GM12873 (cell line): ENCODE measurements around the gene OAT.

Experiments
- CTCF ChIP-seq: IDR thresholded peaks from 2 replicates; pipeline ENCODE4 v1.5.1; 2012; ENCODE audit warnings: low read depth, mild to moderate bottlenecking, moderate library complexity, low read length, control low read depth; ENCODE audit not compliant: insufficient read depth; ENCODE audit errors: missing control alignments

The OAT gene

GRCh38 chr10:124446830-124447750 is 28.4 kb upstream of the OAT start:
- TF ChIP-seq CTCF: no peak

DNA sequence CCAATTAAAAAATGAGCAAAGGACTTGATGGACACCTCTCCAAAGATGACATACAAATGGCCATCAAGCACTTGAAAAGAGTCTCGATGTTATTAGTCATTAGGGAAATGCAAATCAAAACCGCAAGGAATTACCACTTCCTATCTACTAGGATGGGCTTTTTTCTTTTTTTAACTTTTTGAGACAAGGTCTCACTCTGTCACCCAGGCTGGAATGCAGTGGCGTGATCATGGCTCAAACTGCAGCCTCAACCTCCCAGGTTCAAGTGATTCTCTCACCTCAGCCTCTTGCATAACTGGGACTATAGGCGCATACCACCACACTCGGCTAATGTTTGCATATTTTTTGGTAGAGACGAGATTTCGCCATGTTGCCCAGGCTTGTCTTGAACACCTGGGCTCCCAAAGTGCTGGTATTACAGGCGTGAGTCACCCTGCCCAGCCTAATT is 17.5 kb upstream of the OAT start:
- TF ChIP-seq CTCF: no peak

DNA sequence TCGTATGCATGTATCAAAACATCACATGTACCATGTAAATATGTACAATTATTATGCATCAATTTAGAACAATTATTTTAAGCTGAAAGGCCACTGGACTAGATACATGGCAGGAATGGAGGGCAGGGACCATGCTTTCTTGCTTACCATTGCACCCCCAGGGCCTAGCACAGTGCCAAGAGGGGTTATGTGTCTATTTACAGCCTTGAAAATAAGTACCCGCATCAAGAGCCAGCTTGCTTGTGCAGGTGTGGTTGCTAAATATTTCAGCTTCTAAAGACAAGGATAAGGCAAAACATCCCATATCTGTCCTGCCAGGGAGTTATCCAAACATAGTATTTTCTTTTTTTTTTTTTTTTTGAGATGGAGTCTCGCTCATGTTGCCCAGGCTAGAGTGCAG is 14.7 kb upstream of the OAT start:
- TF ChIP-seq CTCF: no peak

GRCh38 chr10:124430077-124430476 is 11.4 kb upstream of the OAT start:
- no peak for TF ChIP-seq CTCF

GRCh38 chr10:124429576-124429975 is 10.9 kb upstream of the OAT start:
- no peak for TF ChIP-seq CTCF

DNA sequence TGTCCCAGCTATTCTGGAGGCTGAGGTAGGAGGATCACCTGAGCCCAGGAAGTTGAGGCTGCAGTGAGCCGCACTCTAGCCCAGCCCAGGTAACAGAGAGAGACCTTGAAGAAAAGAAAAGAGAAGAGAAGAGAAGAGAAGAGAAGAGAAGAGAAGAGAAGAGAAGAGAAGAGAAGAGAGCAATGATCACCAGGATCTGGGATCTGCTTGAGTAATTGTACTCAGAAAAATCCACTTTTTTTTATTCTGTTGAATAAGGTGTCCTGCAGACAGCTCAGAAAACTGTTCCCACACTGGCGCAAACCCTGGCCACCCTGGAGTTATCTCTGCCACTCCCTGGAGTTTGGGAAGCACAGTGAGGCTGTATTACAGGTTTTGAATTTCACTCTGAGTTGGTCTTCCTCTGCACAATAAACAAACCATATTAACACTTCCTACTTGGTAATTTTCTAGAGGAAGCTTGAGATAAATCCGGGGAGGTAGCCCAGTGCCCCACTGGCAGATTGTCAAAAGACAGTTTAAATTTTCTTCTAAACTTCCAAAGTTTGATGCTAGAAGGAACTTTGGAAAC is 9.6 kb upstream of the OAT start:
- TF ChIP-seq CTCF: no peak

DNA sequence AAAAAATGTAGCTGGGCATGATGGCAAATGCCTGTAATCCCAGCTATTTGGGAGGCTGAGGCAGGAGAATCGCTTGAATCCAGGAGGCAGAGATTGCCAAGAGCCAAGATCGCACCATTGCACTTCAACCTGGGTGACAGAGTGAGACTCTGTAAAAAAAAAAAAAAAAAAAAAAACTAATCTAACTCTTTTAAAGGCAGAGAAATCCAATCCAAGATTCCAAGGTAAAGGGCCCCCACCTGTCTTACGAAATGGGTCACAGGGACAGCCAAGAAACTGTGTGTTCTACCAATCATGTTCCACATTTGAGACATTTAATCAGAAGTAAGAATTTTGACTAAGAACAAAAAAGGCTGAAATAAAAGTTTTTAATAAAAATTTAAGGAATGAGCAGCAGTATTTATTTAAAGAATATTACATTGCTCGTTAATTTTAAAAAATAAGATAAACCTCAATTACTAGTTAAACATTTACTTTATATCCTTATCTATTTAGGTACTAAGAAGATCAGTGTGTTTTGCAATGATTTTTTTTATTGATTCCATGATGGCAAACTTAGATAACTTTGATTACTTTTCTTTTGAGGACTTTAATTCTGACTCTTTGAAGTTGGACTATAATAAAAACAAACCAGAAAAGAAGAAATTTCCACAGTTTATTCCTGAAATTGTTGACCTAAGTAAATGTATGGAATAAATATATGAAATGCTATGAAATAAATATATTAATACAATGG is 6.7 kb upstream of the OAT start:
- TF ChIP-seq CTCF: no peak
